ENCODE data around the gene LRRC14B.
"Not testable (repeated sequence)": the region's sequence is repeated elsewhere in the genome, so short reads cannot be mapped to it uniquely, and the experiment has no call there.

The LRRC14B gene

DNA sequence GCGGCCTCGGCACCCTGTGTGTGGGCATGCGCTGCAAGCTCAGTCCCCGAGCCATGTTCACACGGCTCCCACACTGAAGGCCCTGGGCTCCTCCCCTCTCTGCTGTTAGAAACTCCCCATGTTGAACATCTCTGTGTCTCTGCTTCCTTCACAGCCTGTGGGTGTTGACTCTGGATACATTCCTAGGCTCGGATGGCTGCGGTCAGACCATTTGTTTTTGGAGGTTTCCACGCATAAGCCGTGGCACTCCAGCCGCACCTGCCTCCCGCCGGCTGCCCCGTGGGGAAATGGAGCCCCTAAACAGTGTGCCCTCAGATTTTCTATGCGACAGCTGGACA is 31.2 kb upstream of the LRRC14B start:
- no peak for DNase-seq (ENCODE audit: low read depth in 4 of 4, low spot score in 1 of 4)

DNA sequence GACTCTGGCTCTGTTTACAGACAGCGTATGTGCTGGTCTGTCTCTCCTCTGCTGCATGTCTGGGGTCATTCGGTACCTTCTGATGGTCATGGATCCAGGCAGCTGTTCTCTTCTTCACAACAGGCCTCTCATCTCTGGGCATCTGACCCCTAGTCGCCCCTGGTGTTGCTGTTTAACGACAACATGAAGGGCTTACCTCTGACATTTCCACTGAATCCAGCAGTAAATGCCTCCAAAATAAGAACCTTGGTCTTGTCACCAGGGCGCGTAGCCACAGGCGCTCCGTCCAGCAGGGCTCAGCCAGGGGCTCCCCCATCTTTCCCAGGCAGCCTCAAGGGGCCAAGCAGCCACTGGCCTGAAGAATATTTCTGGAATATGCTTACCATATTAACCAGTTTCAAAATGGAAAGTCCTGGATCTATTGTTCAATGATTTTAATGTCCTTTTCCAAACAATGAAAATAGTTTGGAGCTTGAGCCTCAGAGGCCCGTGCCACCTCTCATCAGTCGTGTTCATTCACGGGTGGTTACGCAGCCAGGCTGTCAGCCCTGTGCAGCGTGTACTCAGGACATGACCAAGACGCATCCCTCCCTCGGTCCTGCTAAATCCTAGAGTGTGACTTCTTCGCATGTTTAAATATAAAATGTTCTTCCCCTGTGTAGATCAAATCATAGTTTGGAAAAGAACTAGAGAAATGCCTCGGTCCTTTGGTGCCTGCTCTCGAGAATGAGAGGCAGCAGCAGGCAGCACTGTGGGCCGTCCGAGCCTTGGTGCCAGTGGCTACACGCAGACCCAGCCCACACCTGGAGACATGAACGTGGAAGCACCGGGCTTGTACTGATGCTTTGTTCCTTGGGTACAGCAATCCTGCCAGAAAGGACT is 30.1 kb upstream of the LRRC14B start:
- DNase-seq (ENCODE audit: low read depth in 4 of 4, low spot score in 1 of 4), result no peak

DNA sequence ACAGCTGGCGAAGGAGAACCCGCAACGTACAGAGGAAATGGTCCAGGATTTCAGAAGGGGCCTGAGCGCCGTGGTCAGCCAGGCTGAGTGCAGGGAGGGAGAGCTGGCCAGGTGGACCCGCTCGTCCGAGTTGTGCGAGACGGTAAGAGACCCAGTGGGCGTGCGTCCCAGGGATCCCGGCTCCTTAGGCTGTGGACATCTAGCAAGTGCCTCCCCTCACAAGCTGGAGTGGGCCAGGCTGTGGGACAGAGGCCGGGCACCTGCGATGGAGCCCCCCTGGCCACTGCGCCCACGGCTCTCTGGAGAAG is 29.5 kb upstream of the LRRC14B start:
- no peak for DNase-seq (ENCODE audit: low read depth in 4 of 4, low spot score in 1 of 4)

DNA sequence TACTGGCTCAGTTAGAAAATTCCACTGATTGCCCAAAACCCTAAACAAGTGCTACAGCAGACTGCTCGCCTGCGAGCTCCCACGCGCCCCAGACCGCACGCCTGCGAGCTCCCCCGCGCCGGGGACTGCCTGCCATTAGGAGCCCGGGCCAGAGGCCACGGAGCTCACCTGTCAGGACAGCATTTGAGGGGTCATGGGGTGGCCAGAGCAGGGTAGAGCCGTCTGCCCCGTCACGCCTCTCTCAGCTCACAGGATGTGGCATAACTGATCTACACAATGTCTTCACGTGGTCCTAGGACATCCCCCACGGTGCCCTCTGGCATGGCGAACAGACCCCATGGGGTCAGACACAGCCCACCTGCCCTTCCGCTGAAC is 29.1 kb upstream of the LRRC14B start:
- no peak for DNase-seq (ENCODE audit: low read depth in 4 of 4, low spot score in 1 of 4)

DNA sequence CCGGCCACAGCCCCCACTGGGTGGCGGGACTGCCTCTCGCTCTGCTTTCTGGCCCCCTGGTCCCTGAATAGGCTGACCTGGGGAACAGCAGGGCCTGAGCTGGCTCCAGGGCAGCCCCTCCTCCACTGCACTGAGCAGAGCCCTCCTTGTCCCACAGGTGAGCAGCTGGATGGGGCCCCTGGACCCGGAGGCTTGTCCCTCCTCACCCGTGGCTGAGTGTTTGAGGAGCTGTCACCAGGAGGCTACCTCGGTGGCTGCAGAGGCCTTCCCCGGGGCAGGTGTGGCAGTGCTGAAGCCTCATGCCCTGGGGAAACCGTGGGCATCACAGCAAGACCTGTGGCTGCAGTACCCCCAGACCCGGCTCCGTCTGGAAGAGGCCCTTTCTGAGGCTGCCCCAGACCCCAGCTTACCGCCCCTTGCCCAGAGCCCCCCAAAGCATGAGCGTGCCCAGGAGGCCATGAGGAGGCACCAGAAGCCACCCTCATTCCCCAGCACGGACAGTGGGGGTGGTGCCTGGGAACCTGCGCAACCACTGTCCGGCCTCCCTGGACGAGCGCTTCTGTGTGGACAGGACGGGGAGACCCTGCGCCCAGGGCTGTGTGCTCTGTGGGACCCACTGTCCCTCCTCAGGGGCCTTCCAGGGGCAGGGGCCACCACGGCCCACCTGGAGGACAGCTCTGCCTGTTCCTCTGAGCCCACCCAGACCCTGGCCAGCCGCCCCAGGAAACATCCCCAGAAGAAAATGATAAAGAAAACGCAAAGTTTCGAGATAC is 28.5 kb upstream of the LRRC14B start:
- DNase-seq (ENCODE audit: low read depth in 4 of 4, low spot score in 1 of 4), result no peak

DNA sequence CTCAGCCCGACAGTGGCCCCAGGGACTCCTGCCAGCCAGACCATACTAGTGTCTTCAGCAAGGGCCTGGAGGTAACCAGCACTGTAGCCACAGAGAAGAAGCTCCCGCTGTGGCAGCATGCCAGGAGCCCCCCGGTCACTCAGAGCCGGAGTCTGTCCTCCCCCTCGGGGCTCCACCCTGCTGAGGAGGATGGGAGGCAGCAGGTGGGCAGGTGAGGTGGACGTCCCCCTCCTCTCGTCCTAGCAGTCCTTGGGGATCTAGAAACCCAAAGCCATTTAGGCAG is 28.0 kb upstream of the LRRC14B start:
- DNase-seq (ENCODE audit: low read depth in 4 of 4, low spot score in 1 of 4), result no peak

DNA sequence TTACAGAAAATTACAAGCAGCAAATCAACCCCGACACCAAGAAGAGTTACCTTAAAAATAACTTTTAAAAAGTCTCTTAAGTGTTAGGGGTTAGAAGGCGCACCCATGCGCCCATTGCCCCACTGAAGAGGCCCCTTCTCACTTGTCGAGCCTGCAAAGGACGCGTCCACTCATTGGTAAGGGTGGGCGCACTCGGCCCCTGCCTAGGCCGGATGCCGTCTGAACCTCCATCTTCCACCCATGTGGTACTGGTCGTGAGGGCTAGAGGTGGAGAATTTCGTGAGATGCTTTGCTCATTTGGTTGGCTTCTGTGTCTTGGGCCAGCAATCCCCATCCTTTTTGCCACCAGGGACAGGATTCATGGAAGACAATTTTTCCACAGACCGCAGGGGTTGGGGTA is 27.5 kb upstream of the LRRC14B start:
- DNase-seq (ENCODE audit: low read depth in 4 of 4, low spot score in 1 of 4), result no peak

DNA sequence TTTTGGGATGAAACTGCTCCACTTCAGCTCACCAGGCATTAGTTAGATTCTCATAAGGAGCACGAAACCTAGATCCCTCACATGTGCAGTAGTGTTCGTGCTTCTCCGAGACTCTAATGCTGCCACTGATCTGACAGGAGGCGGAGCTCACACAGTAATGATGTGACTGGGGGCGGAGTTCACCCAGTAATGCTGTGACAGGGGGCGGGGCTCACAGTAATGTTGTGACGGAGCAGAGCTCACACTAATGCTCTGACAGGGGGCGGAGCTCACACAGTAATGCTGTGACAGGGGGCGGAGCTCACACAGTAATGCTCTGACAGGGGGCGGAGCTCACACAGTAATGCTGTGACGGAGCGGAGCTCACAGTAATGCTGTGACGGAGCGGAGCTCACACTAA is 27.1 kb upstream of the LRRC14B start:
- no peak for DNase-seq (ENCODE audit: low read depth in 4 of 4, low spot score in 1 of 4)

DNA sequence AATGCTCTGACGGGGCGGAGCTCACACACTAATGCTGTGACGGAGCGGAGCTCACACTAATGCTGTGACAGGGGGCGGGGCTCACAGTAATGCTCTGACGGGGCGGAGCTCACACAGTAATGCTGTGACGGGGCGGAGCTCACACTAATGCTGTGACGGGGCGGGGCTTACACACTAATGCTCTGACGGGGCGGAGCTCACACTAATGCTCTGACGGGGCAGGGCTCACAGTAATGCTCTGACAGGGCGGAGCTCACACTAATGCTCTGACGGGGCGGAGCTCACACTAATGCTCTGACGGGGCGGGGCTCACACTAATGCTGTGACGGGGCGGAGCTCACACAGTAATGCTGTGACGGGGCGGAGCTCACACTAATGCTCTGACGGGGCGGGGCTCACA is 26.5 kb upstream of the LRRC14B start:
- not testable (repeated sequence) for DNase-seq (ENCODE audit: low read depth in 4 of 4, low spot score in 1 of 4)

DNA sequence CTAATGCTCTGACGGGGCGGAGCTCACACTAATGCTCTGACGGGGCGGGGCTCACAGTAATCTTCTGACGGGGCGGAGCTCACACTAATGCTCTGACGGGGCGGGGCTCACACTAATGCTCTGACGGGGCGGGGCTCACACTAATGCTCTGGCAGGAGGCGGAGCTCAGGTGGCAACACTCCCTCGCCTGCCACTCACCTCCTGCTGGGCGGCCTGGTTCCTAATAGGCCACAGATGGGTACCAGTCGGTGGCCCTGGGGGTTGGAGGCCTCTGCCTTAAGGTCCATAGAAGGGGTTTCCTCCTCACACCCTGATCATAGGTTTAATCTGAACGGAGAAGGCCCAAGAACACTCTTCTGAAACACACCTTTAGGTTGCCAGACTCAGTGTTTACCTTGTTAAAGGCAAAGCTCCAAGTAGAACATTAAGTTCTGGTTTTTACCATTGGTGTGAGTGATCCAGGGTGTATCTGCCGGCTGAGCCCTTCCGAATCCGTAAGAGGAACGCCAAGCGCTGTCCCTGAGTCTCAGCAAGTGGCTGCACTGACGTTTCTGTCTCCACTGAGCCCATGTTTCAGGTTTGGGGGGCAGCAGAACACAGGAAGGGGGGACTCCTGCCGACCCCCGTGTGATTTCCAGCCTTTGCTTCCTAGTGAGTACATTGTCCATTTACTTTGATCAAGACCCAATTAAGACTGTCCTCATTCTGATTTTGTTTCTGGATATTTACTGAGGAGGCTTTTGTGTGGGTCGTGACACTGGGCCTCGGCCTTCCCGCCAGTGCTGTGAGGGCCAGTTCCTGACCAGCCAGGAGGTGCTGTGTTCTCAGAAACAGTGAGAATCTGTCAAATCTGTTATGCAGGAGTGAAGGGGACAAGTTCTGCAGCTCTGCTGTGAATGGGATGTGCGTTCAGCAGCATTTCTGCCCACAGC is 24.6 kb upstream of the LRRC14B start:
- DNase-seq (ENCODE audit: low read depth in 4 of 4, low spot score in 1 of 4), result no peak

DNA sequence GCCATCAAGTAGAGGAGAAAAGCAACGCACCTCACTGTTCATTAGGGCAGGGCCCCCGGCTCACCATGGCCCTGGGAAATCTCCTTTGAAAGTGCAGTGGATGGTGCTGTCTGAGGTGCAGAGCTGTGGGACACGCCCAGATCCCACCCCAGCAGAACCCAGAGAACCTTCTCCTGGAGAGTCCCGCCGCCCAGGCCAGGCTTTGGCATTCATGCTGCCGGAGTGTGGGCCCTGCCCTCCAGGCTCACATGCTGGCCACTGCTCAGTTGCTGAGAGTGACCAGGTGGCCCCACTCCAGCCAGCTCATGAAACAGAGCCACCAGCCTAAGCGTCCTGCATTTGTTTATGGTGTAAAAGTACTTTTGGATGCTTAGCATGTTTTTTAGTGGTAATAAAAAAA is 23.8 kb upstream of the LRRC14B start:
- no peak for DNase-seq (ENCODE audit: low read depth in 4 of 4, low spot score in 1 of 4)

DNA sequence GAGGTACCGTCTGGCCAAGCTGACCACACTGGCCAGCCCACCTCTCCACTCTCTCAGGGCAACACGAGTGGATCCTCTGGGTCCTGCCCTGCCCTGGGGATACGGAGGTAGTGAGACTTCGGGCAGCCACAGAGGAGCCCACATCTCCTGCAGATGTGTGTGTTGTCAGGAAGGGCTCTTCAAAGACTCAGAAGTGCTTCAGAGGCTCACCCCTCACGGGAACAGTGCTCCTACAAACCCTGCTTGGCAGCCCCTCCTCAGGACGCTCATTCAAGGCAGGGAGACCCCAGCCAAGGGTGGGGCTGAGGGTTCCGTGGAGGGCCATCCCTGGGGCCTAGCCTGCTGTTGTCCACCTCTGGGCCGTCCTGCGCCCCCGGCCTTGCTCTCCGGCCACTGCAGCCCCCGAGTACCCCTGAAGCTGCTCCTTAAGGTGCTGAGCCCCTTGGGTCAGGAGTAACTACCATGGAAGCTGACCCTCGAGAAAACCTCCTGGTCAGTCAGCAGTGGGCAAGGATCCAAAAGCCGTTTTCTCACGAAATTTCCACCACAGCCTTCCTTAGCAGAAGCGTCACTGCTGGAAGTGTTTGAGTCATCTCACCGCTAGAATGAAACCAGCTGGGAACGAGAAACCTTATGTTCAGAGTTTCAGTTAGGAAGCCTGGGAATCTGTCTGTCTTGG is 23.2 kb upstream of the LRRC14B start:
- DNase-seq (ENCODE audit: low read depth in 4 of 4, low spot score in 1 of 4), result no peak

DNA sequence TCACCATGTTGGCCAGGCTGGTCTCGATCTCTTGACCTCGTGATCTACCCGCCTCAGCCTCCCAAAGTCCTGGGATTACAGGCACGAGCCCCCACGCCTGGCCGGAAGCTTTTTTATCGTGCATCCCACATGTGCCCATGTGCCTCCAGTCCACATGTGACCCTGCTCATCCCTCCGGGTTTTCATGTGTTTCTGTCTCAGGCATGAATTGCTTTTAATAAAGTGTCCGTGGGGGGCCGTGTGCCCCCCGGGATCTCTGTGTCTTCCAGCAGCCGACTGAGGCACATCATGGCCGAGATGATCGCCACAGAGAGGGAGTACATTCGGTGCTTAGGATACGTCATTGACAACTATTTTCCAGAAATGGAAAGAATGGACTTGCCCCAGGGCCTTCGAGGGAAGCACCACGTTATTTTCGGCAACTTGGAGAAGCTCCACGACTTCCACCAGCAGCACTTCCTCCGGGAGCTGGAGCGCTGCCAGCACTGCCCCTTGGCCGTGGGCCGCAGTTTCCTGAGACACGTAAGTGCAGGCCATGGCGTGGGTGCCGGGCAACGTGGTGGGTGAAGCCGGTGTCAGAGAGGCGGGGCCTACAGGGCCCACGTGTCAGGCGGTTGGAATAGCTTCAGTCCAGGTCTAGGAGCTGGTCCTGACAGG is 22.1 kb upstream of the LRRC14B start:
- DNase-seq (ENCODE audit: low read depth in 4 of 4, low spot score in 1 of 4), result no peak

DNA sequence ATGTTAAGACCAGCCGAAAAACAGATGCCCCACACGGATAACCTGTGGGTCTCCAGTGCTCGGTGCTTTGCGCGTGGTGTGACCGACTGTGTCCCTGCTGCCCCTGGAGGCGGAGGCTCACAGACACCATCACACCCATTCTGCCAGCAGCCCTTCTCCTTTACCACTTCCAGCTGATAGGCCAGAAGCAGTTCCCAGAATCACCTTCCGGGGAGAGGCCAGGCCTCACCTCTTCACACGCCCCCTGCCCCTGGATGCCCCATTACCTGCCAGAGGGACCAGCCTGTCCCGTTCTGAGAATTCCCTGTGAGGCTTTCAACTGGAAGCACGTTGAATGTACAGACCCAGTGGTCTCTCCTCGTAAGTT is 21.6 kb upstream of the LRRC14B start:
- no peak for DNase-seq (ENCODE audit: low read depth in 4 of 4, low spot score in 1 of 4)

DNA sequence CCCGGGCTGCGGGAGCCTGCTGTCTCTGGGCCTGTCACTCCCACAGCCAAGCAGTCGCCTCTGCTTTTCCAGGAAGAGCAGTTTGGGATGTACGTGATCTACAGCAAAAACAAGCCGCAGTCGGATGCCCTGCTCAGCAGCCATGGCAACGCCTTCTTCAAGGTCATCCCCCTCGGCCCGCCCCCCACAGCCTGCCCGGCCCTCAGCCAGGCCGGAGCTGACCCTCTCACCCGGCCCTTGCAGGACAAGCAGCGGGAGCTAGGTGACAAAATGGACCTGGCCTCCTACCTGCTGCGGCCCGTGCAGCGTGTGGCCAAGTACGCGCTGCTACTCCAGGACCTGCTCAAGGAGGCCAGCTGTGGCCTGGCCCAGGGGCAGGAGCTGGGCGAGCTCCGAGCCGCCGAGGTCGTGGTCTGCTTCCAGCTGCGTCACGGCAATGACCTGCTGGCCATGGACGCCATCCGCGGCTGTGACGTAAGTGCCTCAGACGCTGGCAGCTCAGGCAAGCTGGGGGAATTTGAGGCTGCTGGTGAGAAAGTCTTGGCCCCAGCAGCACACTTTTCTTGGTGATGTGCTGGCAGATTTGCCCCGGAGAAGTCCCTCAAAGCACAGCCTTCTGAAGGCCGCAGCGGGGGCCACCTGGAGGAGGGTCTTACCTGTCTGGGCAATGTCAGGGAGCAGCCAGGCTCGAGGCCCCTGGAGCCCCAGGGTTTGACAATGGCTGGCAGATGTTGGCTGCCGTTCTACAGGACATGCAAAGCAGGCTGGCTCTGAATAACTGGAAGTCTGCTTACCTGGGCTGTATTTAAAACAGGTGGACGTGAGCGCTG is 20.1 kb upstream of the LRRC14B start:
- no peak for DNase-seq (ENCODE audit: low read depth in 4 of 4, low spot score in 1 of 4)

DNA sequence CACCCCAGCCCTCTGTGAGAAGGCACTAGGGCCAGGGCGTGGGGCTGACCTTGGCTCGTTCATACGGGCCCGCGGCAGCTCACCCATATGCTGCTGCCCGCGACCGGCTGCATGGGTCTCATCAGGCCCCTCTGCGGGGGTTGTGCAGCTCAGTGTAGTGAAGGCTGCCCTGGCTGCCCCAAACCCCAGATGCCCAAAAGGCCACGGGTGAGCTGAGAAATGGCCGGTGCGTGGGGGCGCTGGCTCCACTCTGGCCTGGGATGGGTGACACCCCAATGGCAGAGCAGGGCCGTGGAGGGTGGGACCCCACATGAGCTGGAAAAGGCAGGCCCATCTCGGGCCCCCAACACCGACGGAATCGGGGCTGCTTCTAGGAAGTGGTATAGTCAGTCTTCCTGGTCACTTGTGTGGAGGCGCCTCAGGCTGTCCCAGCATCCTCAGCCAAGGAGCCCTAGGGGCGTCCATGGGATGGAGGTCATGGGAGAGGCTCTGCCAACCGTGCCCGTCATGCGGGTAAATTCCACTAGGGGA is 19.4 kb upstream of the LRRC14B start:
- no peak for DNase-seq (ENCODE audit: low read depth in 4 of 4, low spot score in 1 of 4)

DNA sequence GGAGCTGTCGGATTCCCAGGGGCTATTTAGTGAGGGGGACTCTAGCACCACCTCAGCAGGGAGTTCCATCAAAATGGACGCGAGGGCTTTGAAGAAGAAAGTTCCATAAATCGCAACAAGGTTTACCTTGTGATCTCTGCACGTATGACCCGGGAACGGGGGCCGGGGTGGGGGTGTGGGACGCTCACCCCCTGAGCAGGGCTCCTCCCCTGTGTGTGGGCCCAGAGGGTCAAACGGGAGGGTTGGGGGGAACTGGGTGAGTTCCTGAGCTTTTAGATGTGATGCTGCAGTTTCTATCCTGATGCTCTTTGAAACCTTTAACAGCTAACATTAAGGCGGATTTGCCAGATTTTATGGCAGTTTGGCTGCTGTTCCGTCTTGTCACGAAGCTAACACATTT is 18.9 kb upstream of the LRRC14B start:
- no peak for DNase-seq (ENCODE audit: low read depth in 4 of 4, low spot score in 1 of 4)

DNA sequence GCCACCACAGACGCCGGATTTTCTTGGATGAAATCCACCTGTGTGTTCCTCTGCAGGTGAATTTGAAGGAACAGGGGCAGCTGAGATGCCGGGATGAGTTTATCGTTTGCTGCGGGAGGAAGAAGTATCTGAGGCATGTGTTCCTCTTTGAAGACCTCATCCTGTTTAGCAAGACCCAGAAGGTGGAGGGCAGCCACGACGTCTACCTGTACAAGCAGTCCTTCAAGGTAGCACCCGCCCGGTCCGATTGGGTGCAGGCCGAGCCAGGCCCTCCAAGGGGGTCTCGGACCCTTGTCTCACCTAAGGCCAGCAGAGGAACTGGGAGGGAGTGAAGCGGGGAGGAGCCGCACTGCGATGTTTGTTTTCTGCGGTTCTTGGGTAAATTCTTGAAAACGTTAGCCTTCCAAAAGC is 18.4 kb upstream of the LRRC14B start:
- no peak for DNase-seq (ENCODE audit: low read depth in 4 of 4, low spot score in 1 of 4)

DNA sequence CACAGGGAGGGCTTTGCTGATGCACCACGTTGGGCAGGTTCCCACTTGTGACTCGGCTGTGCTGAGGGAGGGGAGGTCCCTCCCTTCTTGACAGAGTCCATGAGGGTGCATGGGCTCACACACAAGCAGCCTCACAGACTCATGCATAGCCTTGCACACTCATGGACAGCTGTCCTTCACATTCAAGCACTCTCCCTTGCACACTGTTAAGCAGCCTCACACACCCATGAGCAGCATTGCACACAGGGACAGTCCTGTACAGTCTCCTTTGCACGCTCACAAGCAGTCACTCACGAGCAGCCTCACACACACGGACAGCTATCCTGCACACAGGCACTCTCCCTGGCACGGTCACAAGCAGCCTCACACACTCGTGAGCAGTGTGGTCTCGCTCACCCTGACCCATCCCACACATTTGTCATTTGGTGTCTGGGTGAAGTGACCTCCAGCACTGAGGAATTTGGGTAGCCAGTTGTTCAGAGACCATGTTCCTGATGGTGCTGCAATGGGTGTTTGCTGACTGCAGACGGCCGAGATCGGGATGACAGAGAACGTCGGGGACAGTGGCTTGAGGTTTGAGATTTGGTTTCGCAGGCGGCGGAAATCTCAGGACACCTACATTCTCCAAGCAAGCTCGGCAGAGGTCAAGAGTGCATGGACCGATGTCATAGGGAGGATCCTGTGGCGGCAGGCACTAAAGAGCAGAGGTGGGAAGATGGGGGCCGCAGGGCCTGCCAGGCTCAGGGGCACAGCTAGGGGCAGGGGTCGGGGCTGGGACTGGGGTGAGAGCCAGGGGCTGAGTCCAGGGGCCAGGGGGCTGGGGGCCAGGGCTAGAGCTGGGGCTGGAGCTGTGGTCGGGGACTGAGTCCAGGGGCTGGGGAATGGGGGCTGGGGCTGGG is 17.7 kb upstream of the LRRC14B start:
- no peak for DNase-seq (ENCODE audit: low read depth in 4 of 4, low spot score in 1 of 4)
